Astrocyte of the cerebellum (primary cell): ENCODE results near the gene PIP5KL1.
A peak's percentile ranks its signal among the peaks of the same experiment; 100 is the strongest.

Source experiments
- DNase-seq: peaks from one replicate; pipeline ENCODE4 v3.0.0-alpha.2; 2011; ENCODE audit warnings: low read depth
- H3K4me3 ChIP-seq: 2 replicates; pipeline ENCODE4 v1.5.1; 2011; ENCODE audit warnings: mild to moderate bottlenecking, low read depth, low read length, moderate library complexity
- in situ Hi-C: cut with HindIII; loops from 2 replicates; pipeline ENCODE4 v1.10.0; 2017; ENCODE audit warnings: low sequenced_read_pairs
- TF ChIP-seq, protein P1 (sequence below): IDR thresholded peaks from 2 replicates; pipeline ENCODE4 v1.5.1; 2012; ENCODE audit warnings: low read length, low read depth, moderate library complexity, mild to moderate bottlenecking; ENCODE audit errors: missing control alignments

The PIP5KL1 gene

GRCh38 chr9:127958728-127959127 is 28.2 kb upstream of the PIP5KL1 start:
- TF ChIP-seq, protein P1, sequence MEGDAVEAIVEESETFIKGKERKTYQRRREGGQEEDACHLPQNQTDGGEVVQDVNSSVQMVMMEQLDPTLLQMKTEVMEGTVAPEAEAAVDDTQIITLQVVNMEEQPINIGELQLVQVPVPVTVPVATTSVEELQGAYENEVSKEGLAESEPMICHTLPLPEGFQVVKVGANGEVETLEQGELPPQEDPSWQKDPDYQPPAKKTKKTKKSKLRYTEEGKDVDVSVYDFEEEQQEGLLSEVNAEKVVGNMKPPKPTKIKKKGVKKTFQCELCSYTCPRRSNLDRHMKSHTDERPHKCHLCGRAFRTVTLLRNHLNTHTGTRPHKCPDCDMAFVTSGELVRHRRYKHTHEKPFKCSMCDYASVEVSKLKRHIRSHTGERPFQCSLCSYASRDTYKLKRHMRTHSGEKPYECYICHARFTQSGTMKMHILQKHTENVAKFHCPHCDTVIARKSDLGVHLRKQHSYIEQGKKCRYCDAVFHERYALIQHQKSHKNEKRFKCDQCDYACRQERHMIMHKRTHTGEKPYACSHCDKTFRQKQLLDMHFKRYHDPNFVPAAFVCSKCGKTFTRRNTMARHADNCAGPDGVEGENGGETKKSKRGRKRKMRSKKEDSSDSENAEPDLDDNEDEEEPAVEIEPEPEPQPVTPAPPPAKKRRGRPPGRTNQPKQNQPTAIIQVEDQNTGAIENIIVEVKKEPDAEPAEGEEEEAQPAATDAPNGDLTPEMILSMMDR: no peak

GRCh38 chr9:127955294-127956015 is 24.9 kb upstream of the PIP5KL1 start:
- no peak overlapping the region for H3K4me3 ChIP-seq
- TF ChIP-seq, protein P1: peak; percentile 24
- in situ Hi-C loops: no loop called here
- no peak for DNase-seq

More at GRCh38 chr9:127958728-127959127, 28.2 kb upstream of the PIP5KL1 start:
- DNase-seq: no peak
- in situ Hi-C loops: no loop called here
- no peak overlapping the region for H3K4me3 ChIP-seq

GRCh38 chr9:127954831-127955293 is 24.3 kb upstream of the PIP5KL1 start:
- no peak for DNase-seq
- in situ Hi-C loops: no loop called here
- TF ChIP-seq, protein P1: no peak
- H3K4me3 ChIP-seq: no peak overlapping the region

DNA sequence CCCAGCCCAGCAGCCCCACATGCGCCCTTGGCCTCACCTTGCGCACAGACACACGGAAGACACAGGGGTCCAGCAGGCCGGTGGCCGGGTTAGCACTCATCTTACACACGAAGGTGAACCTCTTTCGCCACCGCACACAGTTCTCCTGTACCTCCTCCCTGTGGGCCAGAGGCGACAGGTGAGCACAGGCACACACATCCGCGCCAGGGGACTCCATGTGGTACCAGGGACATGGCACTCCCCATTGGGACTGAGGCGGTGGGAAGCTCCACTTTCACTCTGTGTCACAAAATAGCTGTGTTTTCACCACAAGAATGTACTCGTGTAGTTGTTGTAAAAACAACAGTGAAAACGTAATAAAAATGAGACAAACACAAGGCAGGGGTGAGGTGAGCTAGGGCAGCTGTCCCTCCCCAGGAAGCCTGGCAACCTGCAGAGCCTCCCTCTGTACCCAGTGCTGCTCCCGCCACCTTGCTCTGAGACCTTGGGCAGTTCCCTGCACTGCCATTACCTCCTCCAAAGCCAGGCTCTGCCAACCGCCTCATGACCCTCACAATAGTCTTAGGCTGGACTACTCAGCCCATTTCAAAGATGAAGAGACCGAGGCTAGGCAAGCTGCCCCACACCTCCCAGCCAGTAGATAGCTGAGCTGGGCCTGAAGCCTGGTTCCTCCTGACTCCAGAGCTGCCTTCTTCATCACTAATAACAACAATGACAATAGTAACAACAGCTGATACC is 23.4 kb upstream of the PIP5KL1 start:
- no peak for DNase-seq
- no peak overlapping the region for H3K4me3 ChIP-seq
- TF ChIP-seq, protein P1: no peak
- in situ Hi-C loops: no loop called here

DNA sequence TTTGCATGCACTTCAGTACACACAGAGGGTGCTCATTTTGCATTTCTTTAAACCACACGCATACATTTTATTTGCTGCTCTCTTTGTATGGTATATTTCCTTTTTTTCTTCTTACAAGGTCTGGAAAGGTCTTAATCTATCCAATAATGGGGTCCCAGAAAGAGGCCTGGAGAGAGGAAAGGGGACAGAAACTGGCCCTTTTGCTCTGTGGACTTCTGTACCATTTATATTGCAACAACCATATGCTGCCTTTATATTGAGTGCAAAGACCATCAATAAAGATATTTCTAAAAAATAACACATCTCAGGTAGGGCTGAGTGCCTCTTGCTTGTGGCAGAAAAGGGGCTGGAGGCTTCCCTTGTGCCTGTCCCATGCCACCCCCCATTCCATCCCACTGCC is 22.6 kb upstream of the PIP5KL1 start:
- in situ Hi-C loops: no loop called here
- no peak for DNase-seq
- TF ChIP-seq, protein P1: no peak
- H3K4me3 ChIP-seq: no peak overlapping the region

DNA sequence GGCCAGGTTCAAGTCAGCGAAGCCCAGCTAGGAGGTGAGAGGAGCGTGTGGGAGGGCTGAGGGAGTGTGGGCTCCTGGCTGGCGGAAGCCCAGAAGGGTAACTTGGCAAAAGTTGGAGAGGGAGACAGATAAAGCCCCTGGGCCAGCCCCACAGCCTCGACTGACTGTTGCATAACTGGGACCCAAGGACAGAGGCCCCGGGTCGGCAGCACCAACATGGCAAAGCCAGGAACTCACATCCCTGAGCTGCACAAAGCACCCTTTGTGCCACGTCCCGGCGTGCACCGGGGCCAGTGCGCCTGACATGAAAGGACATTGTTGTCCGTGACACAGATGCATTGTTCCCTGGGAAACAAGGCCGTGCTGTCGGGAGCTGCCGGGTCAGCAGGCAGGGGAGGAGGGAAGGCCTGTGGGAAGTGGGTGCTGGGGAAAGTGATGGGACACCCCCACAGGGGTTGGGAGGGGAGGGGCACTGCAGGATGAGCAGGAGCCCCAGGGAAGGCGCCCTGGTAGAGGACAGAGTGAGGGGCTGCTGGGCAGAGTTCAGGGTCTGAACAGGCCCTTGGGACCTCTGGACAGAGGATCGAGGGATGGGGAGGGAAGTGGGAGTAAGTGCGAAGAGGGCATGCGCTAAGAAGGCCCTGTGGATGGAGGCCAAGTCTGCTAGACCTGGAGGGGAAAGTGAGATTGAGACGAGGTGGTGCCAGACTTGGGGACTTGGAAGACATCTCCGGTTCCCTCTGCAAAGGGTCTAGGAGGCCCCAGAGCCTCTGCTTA is 20.1 kb upstream of the PIP5KL1 start:
- in situ Hi-C loops: no loop called here
- TF ChIP-seq, protein P1: no peak
- H3K4me3 ChIP-seq: no peak overlapping the region
- no peak for DNase-seq
